ENCODE measurements around the gene CA11.

CA11 gene

DNA sequence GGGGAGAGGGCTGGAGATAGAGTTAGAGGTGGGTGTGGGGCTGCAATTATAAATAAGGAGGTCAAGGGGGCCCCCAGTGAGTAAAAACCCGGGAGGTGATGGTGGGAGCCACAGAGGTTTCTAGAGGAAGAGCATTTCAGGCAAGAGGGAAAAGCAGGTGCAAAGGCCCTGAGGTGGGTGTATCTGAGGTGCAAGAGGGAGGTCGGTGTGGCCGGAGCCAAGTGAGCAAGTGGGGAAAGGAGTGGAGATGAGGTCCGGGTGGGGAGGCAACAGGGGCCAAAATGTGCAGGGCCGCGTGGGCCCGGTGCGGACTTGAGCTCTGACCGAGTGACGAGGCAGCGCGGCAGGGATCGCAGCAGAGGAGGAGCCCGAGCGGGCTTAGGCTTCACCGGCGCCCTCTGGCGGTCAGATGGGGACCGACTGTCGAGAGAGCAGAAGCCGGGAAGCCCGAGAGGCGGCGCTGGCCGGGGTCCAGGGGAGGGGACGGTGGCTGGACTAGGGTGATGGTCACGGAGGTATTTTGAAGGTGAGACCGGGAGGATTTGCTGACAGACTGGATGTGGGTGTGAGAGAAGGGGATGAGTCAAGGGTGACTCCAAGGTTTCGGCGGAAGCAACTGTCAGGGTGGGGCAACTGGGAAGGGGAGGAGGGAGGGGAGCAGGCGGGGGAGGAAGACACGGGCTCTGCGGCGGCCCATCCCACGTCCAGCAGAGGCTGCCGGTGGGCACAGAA is 57.2 kb downstream of the CA11 start:
- DNase-seq (ENCODE audit: low read depth in 4 of 4, low spot score in 1 of 4) = peak; percentile 74 to 83 (median 76)

Data from stimulated activated CD4-positive, alpha-beta T cell treated with anti-CD3 and anti-CD28 coated beads, Interleukin-1b, Interleukin-23, amount 100 ng/mL, for 24 hours (primary cell).